ENCODE results near the gene TMPRSS13. TPM values are rescaled to one million over a fixed set of nuclear protein-coding genes. Genes with fewer than 3 reads are reported as not detected.

Gene TMPRSS13
- total and polyA plus RNA-seq, 2 experiments from 2014 or later: 1.3 to 1.9 TPM

DNA sequence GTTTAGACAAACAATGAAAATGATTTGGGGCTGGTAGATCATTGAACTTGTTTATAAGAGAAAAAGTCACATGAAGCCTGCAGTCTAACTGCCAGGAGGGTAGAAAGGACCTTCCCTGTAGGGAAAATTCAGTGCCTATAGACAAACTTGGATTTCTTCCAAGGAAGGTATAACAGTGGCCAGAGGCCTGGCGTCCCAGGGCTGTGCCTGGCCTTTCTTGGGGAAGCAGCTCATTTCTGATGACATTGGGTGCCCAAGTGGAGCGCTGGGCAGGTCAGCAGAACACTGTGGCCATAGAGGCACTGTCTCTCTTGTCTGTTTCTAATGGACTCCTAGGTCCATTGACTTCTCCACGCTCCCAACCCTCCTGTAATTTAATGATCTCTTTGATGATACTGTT lies 46.1 kb downstream of the TMPRSS13 start:
- Histone ChIP-seq H3K79me2 (no peaks in the 10 kb centered on the region), H3K9me3 (ENCODE audit: low read depth) (no peaks in the 10 kb centered on the region), H2AFZ (no peak overlapping the region), H3K4me1 (ENCODE audit: insufficient read depth) (peaks cover 16% of the 10 kb centered on the region), H3K27me3 (peaks cover 24% of the 10 kb centered on the region), H3K4me3 (no peak overlapping the region), H3K4me2 (no peak overlapping the region), H3K36me3 (replicated peaks; ENCODE audit: insufficient read depth, low read depth) (no peaks in the 10 kb centered on the region), H3K9me2 (replicated peaks; ENCODE audit: insufficient read depth) (no peaks in the 10 kb centered on the region), H4K20me1 (ENCODE audit: insufficient read depth, poor library complexity, severe bottlenecking) (no peaks in the 10 kb centered on the region), H3K27ac (no peak overlapping the region)
- DNase-seq (ENCODE audit: low spot score): no peak
- TF ChIP-seq EZH2phosphoT487 (IDR thresholded peaks at IDR 0.05; ENCODE audit: low read depth, severe bottlenecking, unreplicated experiment) (no peak), EZH2 (IDR thresholded peaks at IDR 0.05; ENCODE audit: borderline replicate concordance) (no peak)
- TF ChIP-seq, protein P1, sequence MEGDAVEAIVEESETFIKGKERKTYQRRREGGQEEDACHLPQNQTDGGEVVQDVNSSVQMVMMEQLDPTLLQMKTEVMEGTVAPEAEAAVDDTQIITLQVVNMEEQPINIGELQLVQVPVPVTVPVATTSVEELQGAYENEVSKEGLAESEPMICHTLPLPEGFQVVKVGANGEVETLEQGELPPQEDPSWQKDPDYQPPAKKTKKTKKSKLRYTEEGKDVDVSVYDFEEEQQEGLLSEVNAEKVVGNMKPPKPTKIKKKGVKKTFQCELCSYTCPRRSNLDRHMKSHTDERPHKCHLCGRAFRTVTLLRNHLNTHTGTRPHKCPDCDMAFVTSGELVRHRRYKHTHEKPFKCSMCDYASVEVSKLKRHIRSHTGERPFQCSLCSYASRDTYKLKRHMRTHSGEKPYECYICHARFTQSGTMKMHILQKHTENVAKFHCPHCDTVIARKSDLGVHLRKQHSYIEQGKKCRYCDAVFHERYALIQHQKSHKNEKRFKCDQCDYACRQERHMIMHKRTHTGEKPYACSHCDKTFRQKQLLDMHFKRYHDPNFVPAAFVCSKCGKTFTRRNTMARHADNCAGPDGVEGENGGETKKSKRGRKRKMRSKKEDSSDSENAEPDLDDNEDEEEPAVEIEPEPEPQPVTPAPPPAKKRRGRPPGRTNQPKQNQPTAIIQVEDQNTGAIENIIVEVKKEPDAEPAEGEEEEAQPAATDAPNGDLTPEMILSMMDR (IDR thresholded peaks at IDR 0.05; ENCODE audit: poor library complexity): no peak
- WGBS (ENCODE audit: low lambda C conversion rate, missing lambda C conversion rate): 71% methylated on average over 3 of the region's 3 CpGs

- H3K36me3 ChIP-seq (replicated peaks; ENCODE audit: insufficient read depth, low read depth): no peaks in the 10 kb centered on the region
- H3K9me2 ChIP-seq (replicated peaks; ENCODE audit: insufficient read depth): no peaks in the 10 kb centered on the region
- TF ChIP-seq, protein P1 (IDR thresholded peaks at IDR 0.05; ENCODE audit: poor library complexity): no peak
- TF ChIP-seq EZH2 (IDR thresholded peaks at IDR 0.05; ENCODE audit: borderline replicate concordance): no peak
- TF ChIP-seq EZH2phosphoT487 (IDR thresholded peaks at IDR 0.05; ENCODE audit: low read depth, severe bottlenecking, unreplicated experiment): no peak
These were observed 46.8 kb downstream of the TMPRSS13 start for GRCh38 chr11:117882311-117882905.

DNA sequence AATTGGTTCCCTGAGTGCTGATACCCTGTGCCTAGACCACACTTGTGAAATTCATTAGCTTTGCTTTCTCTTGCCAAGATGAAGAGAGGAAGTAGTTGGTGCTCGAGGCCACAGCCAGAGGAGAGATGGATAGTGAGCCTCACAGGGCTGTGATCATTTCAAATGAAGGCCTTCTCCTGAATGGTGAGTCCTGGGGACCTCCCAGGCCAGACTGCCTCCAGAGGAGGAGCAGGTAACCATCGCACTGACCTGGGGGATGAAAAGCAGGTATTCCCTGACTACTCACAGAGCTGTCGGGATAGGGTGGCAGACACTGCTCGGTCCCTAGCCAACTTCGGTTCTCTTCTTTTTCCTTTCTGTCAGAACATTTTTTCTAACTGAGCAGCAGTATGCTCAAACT lies 48.0 kb downstream of the TMPRSS13 start:
- H3K27ac ChIP-seq: no peak overlapping the region
- no peak overlapping the region for H2AFZ ChIP-seq
- WGBS (ENCODE audit: low lambda C conversion rate, missing lambda C conversion rate): 93% methylated on average over 5 of the region's 5 CpGs
- no peak for TF ChIP-seq EZH2 (IDR thresholded peaks at IDR 0.05; ENCODE audit: borderline replicate concordance)
- TF ChIP-seq EZH2phosphoT487 (IDR thresholded peaks at IDR 0.05; ENCODE audit: low read depth, severe bottlenecking, unreplicated experiment): no peak
- TF ChIP-seq, protein P1 (IDR thresholded peaks at IDR 0.05; ENCODE audit: poor library complexity): no peak
- no peaks in the 10 kb centered on the region for H3K9me2 ChIP-seq (replicated peaks; ENCODE audit: insufficient read depth)
- no peaks in the 10 kb centered on the region for H4K20me1 ChIP-seq (ENCODE audit: insufficient read depth, poor library complexity, severe bottlenecking)
- H3K27me3 ChIP-seq: peaks cover 32% of the 10 kb centered on the region
- no peaks in the 10 kb centered on the region for H3K9me3 ChIP-seq (ENCODE audit: low read depth)
- no peak overlapping the region for H3K4me3 ChIP-seq
- no peaks in the 10 kb centered on the region for H3K36me3 ChIP-seq (replicated peaks; ENCODE audit: insufficient read depth, low read depth)
- no peaks in the 10 kb centered on the region for H3K79me2 ChIP-seq
- no peak for DNase-seq (ENCODE audit: low spot score)
- no peak overlapping the region for H3K4me2 ChIP-seq
- H3K4me1 ChIP-seq (ENCODE audit: insufficient read depth): peaks cover 16% of the 10 kb centered on the region

More at GRCh38 chr11:117882311-117882905, 46.8 kb downstream of the TMPRSS13 start:
- Histone ChIP-seq H3K79me2 (no peaks in the 10 kb centered on the region), H3K4me1 (ENCODE audit: insufficient read depth) (peaks cover 12% of the 10 kb centered on the region), H3K4me3 (no peak overlapping the region), H4K20me1 (ENCODE audit: insufficient read depth, poor library complexity, severe bottlenecking) (no peaks in the 10 kb centered on the region), H3K9me3 (ENCODE audit: low read depth) (no peaks in the 10 kb centered on the region), H3K27me3 (peaks cover 30% of the 10 kb centered on the region), H2AFZ (no peak overlapping the region), H3K27ac (no peak overlapping the region), H3K4me2 (peak overlapping the region; percentile 20)
- DNase-seq (ENCODE audit: low spot score): peak; percentile 43
- 34% methylated on average over 11 of the region's 11 CpGs for WGBS (ENCODE audit: low lambda C conversion rate, missing lambda C conversion rate)

Data from hepatocyte (in vitro differentiated cells).